Endothelial cell of umbilical vein (primary cell): ENCODE measurements around the gene ANKRD62. TPM values are rescaled to one million over a fixed set of nuclear protein-coding genes. Genes with fewer than 3 reads are reported as not detected.

Source experiments
- BruUV-seq: library from RNA; stranded (reverse); fragments of 400-500 nt; replicated peaks from 2 replicates; lab custom pipeline; 2021; lab: Mats Ljungman, UMichigan
- CTCF ChIA-PET: fragments of 300-600, 350-600 bp; sonication (Branson Sonifier 250); formaldehyde crosslinking; loops from one replicate; lab custom pipeline; 2021; ENCODE audit warnings: antibody characterized with exemption, inconsistent platforms; lab: Charles Lee
- POLR2A ChIA-PET: fragments of 300-600, 350-600 bp; sonication (Branson Sonifier 250); formaldehyde crosslinking; loops from one replicate; lab custom pipeline; 2021; ENCODE audit warnings: antibody characterized with exemption, inconsistent platforms; lab: Charles Lee
- DNase-seq: peaks from one replicate; pipeline ENCODE4 v3.0.0-alpha.2; 2011; ENCODE audit warnings: low read depth, low spot score
- FAIRE-seq: peaks from 2 replicates; lab custom pipeline; 2011; peaks lifted over from hg19 to GRCh38; lab: Jason Lieb, UNC
- H2AFZ ChIP-seq: 2 replicates; pipeline ENCODE4 v1.6.0; 2012; ENCODE audit warnings: low read depth, low read length, control low read depth, inconsistent platforms
- H3K27ac ChIP-seq: 2 replicates; pipeline ENCODE4 v1.5.1; 2011; ENCODE audit warnings: low read depth, mild to moderate bottlenecking, control low read depth, low read length, moderate library complexity; ENCODE audit not compliant: insufficient read depth
- H3K27me3 ChIP-seq, 2 experiments: 2 replicates each; pipeline versions ENCODE4 v1.6.0 to v1.6.1; 2011; ENCODE audit warnings: low read length in 2 of 2, mixed read lengths in 1 of 2; ENCODE audit not compliant: control insufficient read depth in 2 of 2, insufficient read depth in 2 of 2
- H3K36me3 ChIP-seq, 2 experiments: 2 replicates in 1 of 2; 3 replicates in 1 of 2; pipeline ENCODE4 v1.5.1; 2011; ENCODE audit warnings: low read length in 2 of 2, mild to moderate bottlenecking in 1 of 2, moderate library complexity in 1 of 2; ENCODE audit not compliant: control insufficient read depth in 2 of 2, insufficient read depth in 2 of 2; ENCODE audit errors: extremely low read depth in 1 of 2
- H3K4me1 ChIP-seq: 3 replicates; pipeline ENCODE4 v1.5.1; 2011; ENCODE audit warnings: mild to moderate bottlenecking, low read length; ENCODE audit not compliant: control insufficient read depth, insufficient read depth; ENCODE audit errors: extremely low read depth
- H3K4me2 ChIP-seq: 2 replicates; pipeline ENCODE4 v1.6.1; 2011; ENCODE audit warnings: low read length, control low read depth, mixed read lengths; ENCODE audit not compliant: insufficient read depth
- H3K4me3 ChIP-seq, 3 experiments: fragments of 200-600 bp in 1 of 3; sonication (generic), shearing (Covaris generic) in 1 of 3; replicated peaks in 1 of 3; 2 replicates each; pipeline ENCODE4 v1.5.1; 2011 to 2016; ENCODE audit warnings: control low read depth in 3 of 3, low read length in 3 of 3, mild to moderate bottlenecking in 2 of 3, inconsistent platforms in 1 of 3, low read depth in 1 of 3, moderate library complexity in 1 of 3; ENCODE audit not compliant: insufficient read depth in 1 of 3
- H3K79me2 ChIP-seq: 2 replicates; pipeline ENCODE4 v1.6.0; 2012; ENCODE audit warnings: low read length, inconsistent platforms; ENCODE audit not compliant: control insufficient read depth, insufficient read depth
- H3K9ac ChIP-seq: replicated peaks from 2 replicates; pipeline ENCODE3; 2011; ENCODE audit warnings: low read length, control low read depth; ENCODE audit not compliant: insufficient read depth; ENCODE audit errors: extremely low read depth
- H3K9me1 ChIP-seq: replicated peaks from 3 replicates; pipeline ENCODE4 v1.6.0; 2011; ENCODE audit warnings: mild to moderate bottlenecking, low read length; ENCODE audit not compliant: control insufficient read depth, insufficient read depth; ENCODE audit errors: extremely low read depth
- H3K9me3 ChIP-seq: replicated peaks from 2 replicates; pipeline ENCODE4 v1.5.1; 2012; ENCODE audit warnings: low read length, inconsistent platforms; ENCODE audit not compliant: control insufficient read depth, insufficient read depth
- H4K20me1 ChIP-seq: replicated peaks from 2 replicates; pipeline ENCODE3; 2011; ENCODE audit warnings: mild to moderate bottlenecking, low read length; ENCODE audit not compliant: control insufficient read depth, insufficient read depth; ENCODE audit errors: extremely low read depth
- CTCF ChIP-seq, 2 donors: IDR thresholded peaks; 1 replicate in 1 of 2; 2 replicates in 1 of 2; pipeline ENCODE4 v1.5.1; 2011; ENCODE audit warnings: low read length in 2 of 2, mild to moderate bottlenecking in 2 of 2, moderate library complexity in 2 of 2, control low read depth in 1 of 2, inconsistent platforms in 1 of 2, low read depth in 1 of 2; ENCODE audit not compliant: insufficient read depth in 1 of 2; ENCODE audit errors: extremely low read depth in 1 of 2
- EZH2 ChIP-seq: IDR thresholded peaks from 2 replicates; pipeline ENCODE4 v1.6.1; 2012; ENCODE audit warnings: borderline replicate concordance, low read depth, mild to moderate bottlenecking, moderate library complexity, low read length, inconsistent platforms; ENCODE audit not compliant: severe bottlenecking
- FOS ChIP-seq: IDR thresholded peaks from 2 replicates; pipeline ENCODE4 v1.6.1; 2011; ENCODE audit warnings: mild to moderate bottlenecking, low read length, moderate library complexity, borderline replicate concordance; ENCODE audit not compliant: insufficient read depth
- JUN ChIP-seq: IDR thresholded peaks from 2 replicates; pipeline ENCODE4 v1.6.1; 2011; ENCODE audit warnings: borderline replicate concordance, low read depth; ENCODE audit not compliant: insufficient read length, insufficient read depth
- POLR2AphosphoS5 ChIP-seq: IDR thresholded peaks from 2 replicates; pipeline ENCODE4 v1.6.1; 2012; ENCODE audit warnings: low read depth, mild to moderate bottlenecking, control low read depth, low read length, moderate library complexity; ENCODE audit not compliant: insufficient read depth
- dilution Hi-C: fragments of 300-500 bp; cut with MboI; formaldehyde crosslinking; loops from one replicate; pipeline ENCODE4 v1.15.0; 2019; ENCODE audit warnings: low sequenced_read_pairs; ENCODE audit not compliant: extremely low pct_ligation_motif_present
- intact Hi-C: fragments of 100-400 bp; cut with micrococcal nuclease; formaldehyde crosslinking; loops from one replicate; pipeline ENCODE4 v1.10.0; 2022
- polyA plus RNA-seq, 4 experiments: library from polyadenylated mRNA; depleted of rRNA in 3 of 4; stranded (reverse) in 3 of 4; unstranded in 1 of 4; fragments of >200 nt; gene quantifications; 2 replicates each; pipeline versions ENCODE4 v1.2.1 to v1.2.3, GENCODE V29; 2011 to 2012; ENCODE audit warnings: missing spikeins in 1 of 4
- total RNA-seq: library from RNA; stranded (reverse); gene quantifications from 2 replicates; pipeline ENCODE4 v1.2.3, GENCODE V29; 2021
- TF ChIP-seq, protein P1 (sequence below): IDR thresholded peaks from 2 replicates; pipeline ENCODE4 v1.6.1; 2011; ENCODE audit not compliant: insufficient read depth, insufficient read length

ANKRD62 gene
- total and polyA plus RNA-seq, 2 donors (not counting 3 experiments of a cell fraction or from before 2014, with no cell fraction given) = not detected

- H3K9ac ChIP-seq = no peak overlapping the region
- H2AFZ ChIP-seq = no peak overlapping the region
- no peaks in the 10 kb centered on the region for H3K79me2 ChIP-seq
- TF ChIP-seq FOS = no peak
- no peak for TF ChIP-seq POLR2AphosphoS5
- TF ChIP-seq EZH2 = no peak
- no peak overlapping the region for H3K4me2 ChIP-seq
- POLR2A ChIA-PET = no interaction called here
- no peaks in the 10 kb centered on the region for H3K4me1 ChIP-seq
- H3K27me3 ChIP-seq = no peaks in the 10 kb centered on the region
- H3K4me3 ChIP-seq = no peak overlapping the region
- dilution Hi-C loops = no loop called here
- DNase-seq (no peak), FAIRE-seq (no peak)
- no peak overlapping the region for H3K27ac ChIP-seq
- intact Hi-C loops = no loop called here
- H3K9me3 ChIP-seq = no peaks in the 10 kb centered on the region
- no TSS peak for BruUV-seq
- H4K20me1 ChIP-seq = no peaks in the 10 kb centered on the region
- no peaks in the 10 kb centered on the region for H3K36me3 ChIP-seq
- H3K9me1 ChIP-seq = no peaks in the 10 kb centered on the region
- CTCF ChIA-PET = interaction anchor here (0.9 to 1.8 kb wide), 2 partner anchors 10 to 172 kb away, joined by 3 to 5 read pairs; no protein-coding TSS in a partner anchor
Observed at GRCh38 chr18:12064086-12064763, 29.4 kb upstream of the ANKRD62 start.

DNA sequence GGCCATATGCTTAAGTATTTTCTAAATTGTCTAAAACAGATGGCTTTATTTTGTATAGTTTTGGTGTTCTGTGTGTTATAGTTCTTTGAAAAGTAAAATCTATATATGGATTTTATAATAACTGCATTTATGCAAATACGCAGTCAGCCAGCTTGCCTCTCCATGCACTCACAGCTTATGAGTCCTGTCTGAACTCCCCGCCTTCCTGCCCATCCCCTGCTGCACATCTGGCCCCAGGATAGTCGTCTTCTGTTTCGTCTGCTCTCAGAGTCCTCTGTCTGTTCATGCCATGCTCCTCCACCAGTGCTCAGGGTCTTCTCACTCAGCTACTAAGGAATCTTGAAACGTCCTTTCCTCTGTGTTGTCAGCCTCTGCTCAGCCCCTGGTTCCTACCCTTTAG is 28.2 kb upstream of the ANKRD62 start:
- no peaks in the 10 kb centered on the region for H3K27me3 ChIP-seq
- H3K9me1 ChIP-seq = no peaks in the 10 kb centered on the region
- CTCF ChIA-PET = interaction anchor here (0.6 to 2.0 kb wide), 4 partner anchors 9 to 171 kb away, joined by 3 to 5 read pairs (median 4); no protein-coding TSS in a partner anchor
- DNase-seq (no peak), FAIRE-seq (no peak)
- H3K9ac ChIP-seq = no peak overlapping the region
- TF ChIP-seq, protein P1, sequence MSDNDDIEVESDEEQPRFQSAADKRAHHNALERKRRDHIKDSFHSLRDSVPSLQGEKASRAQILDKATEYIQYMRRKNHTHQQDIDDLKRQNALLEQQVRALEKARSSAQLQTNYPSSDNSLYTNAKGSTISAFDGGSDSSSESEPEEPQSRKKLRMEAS = no peak
- TF ChIP-seq FOS (no peak), CTCF (IDR thresholded peaks at IDR 0.05; ENCODE audit: extremely low read depth in 1 of 2, insufficient read depth in 1 of 2, low read depth in 1 of 2, low read length in 2 of 2) (no peak), JUN (no peak)
- BruUV-seq = no TSS peak
- dilution Hi-C loops = no loop called here
- intact Hi-C loops = no loop called here
- no peaks in the 10 kb centered on the region for H3K36me3 ChIP-seq
- no peak overlapping the region for H3K4me3 ChIP-seq
- no peaks in the 10 kb centered on the region for H3K79me2 ChIP-seq
- H2AFZ ChIP-seq = no peak overlapping the region
- POLR2A ChIA-PET = no interaction called here
- no peaks in the 10 kb centered on the region for H4K20me1 ChIP-seq
- H3K4me1 ChIP-seq = no peaks in the 10 kb centered on the region
- no peaks in the 10 kb centered on the region for H3K9me3 ChIP-seq
- H3K4me2 ChIP-seq = no peak overlapping the region
- no peak overlapping the region for H3K27ac ChIP-seq
